HEK293 (cell line): ENCODE results near the gene NAA16.

ENCODE experiments used
- CTCF ChIA-PET: fragments of 350-600 bp; formaldehyde crosslinking; extraction: SDS; loops from one replicate; lab custom pipeline; 2021; ENCODE audit warnings: antibody characterized with exemption; lab: Yijun Ruan, JAX
- POLR2A ChIA-PET: fragments of 300-600 bp; formaldehyde crosslinking; extraction: SDS; loops from one replicate; lab custom pipeline; 2020; ENCODE audit warnings: antibody characterized with exemption, inconsistent platforms; lab: Yijun Ruan, JAX
- H3K27ac ChIP-seq: fragments of 200-500 bp; sonication (Bioruptor generic); 2 replicates; pipeline ENCODE4 v1.5.1; 2014; ENCODE audit warnings: low read depth, low read length, control low read depth, inconsistent platforms; ENCODE audit errors: extremely low read depth
- H3K36me3 ChIP-seq, 2 experiments: fragments of 200-500 bp in 1 of 2; sonication (Bioruptor generic) in 1 of 2; 1 replicate in 1 of 2; 2 replicates in 1 of 2; pipeline ENCODE4 v1.5.1; 2014 to 2017; ENCODE audit warnings: inconsistent platforms in 2 of 2, low read length in 2 of 2; ENCODE audit not compliant: control insufficient read depth in 2 of 2, insufficient read depth in 1 of 2
- H3K4me1 ChIP-seq: fragments of 200-500 bp; sonication (Bioruptor generic); 2 replicates; pipeline ENCODE4 v1.5.1; 2014; ENCODE audit warnings: mild to moderate bottlenecking, low read length, inconsistent platforms; ENCODE audit not compliant: control insufficient read depth, insufficient read depth
- H3K4me3 ChIP-seq: 2 replicates; pipeline ENCODE4 v1.5.1; 2011; ENCODE audit warnings: low read depth, mild to moderate bottlenecking, control low read depth, low read length, moderate library complexity
- H3K9me3 ChIP-seq: fragments of 200-500 bp; sonication (Bioruptor generic); 2 replicates; pipeline ENCODE4 v1.5.1; 2014; ENCODE audit warnings: low read depth, low read length, inconsistent platforms; ENCODE audit not compliant: control insufficient read depth, insufficient read depth
- GLI4 ChIP-seq: fragments of 450-650 bp; formaldehyde crosslinking; IDR thresholded peaks from 2 replicates; pipeline ENCODE4 v1.5.1; 2016; ENCODE audit warnings: missing biosample characterization, missing genetic modification characterization
- HIC1 ChIP-seq: fragments of 450-650 bp; formaldehyde crosslinking; IDR thresholded peaks from 2 replicates; pipeline ENCODE4 v1.5.1; 2016; ENCODE audit warnings: missing biosample characterization, missing genetic modification characterization
- HOXA7 ChIP-seq: sonication (generic); formaldehyde crosslinking; IDR thresholded peaks from 2 replicates; pipeline ENCODE4 v1.8.1; 2022; ENCODE audit warnings: missing genetic modification reagents, borderline replicate concordance
- KLF16 ChIP-seq: fragments of 450-650 bp; formaldehyde crosslinking; IDR thresholded peaks from 2 replicates; pipeline ENCODE4 v1.5.1; 2017; ENCODE audit warnings: missing biosample characterization, missing genetic modification characterization
- TRIM28 ChIP-seq: IDR thresholded peaks from 2 replicates; pipeline ENCODE4 v1.6.1; 2011; ENCODE audit warnings: low read length, control low read depth, borderline replicate concordance
- WT1 ChIP-seq: fragments of 450-650 bp; formaldehyde crosslinking; IDR thresholded peaks from 2 replicates; pipeline ENCODE4 v1.5.1; 2016; ENCODE audit warnings: missing biosample characterization, missing genetic modification characterization
- YY2 ChIP-seq: fragments of 450-650 bp; formaldehyde crosslinking; IDR thresholded peaks from 2 replicates; pipeline ENCODE4 v1.5.1; 2016; ENCODE audit warnings: missing biosample characterization, missing genetic modification characterization
- ZBTB6 ChIP-seq: fragments of 450-650 bp; formaldehyde crosslinking; IDR thresholded peaks from 2 replicates; pipeline ENCODE4 v1.5.1; 2017; ENCODE audit warnings: missing biosample characterization, missing genetic modification characterization
- ZFP37 ChIP-seq: fragments of 450-650 bp; formaldehyde crosslinking; IDR thresholded peaks from 2 replicates; pipeline ENCODE4 v1.5.1; 2016; ENCODE audit warnings: missing biosample characterization, missing genetic modification characterization
- ZIC2 ChIP-seq: fragments of 450-650 bp; formaldehyde crosslinking; IDR thresholded peaks from 2 replicates; pipeline ENCODE4 v1.5.1; 2016; ENCODE audit warnings: missing biosample characterization, missing genetic modification characterization
- ZNF132 ChIP-seq: fragments of 450-650 bp; formaldehyde crosslinking; IDR thresholded peaks from 2 replicates; pipeline ENCODE4 v1.5.1; 2017; ENCODE audit warnings: missing biosample characterization, missing genetic modification characterization, borderline replicate concordance
- ZNF2 ChIP-seq: fragments of 450-650 bp; formaldehyde crosslinking; IDR thresholded peaks from 2 replicates; pipeline ENCODE4 v1.5.1; 2016; ENCODE audit warnings: missing biosample characterization, missing genetic modification characterization
- ZNF223 ChIP-seq: fragments of 450-650 bp; formaldehyde crosslinking; IDR thresholded peaks from 2 replicates; pipeline ENCODE4 v1.5.1; 2016; ENCODE audit warnings: missing biosample characterization, missing genetic modification characterization
- ZNF341 ChIP-seq: fragments of 450-650 bp; formaldehyde crosslinking; IDR thresholded peaks from 2 replicates; pipeline ENCODE4; 2016; ENCODE audit warnings: low read depth, missing biosample characterization, missing genetic modification characterization
- ZNF37A ChIP-seq: fragments of 450-650 bp; IDR thresholded peaks from 2 replicates; pipeline ENCODE4 v1.5.1; 2018; ENCODE audit warnings: missing biosample characterization, missing genetic modification characterization
- ZNF513 ChIP-seq: fragments of 450-650 bp; IDR thresholded peaks from 2 replicates; pipeline ENCODE4 v1.5.1; 2018; ENCODE audit warnings: missing biosample characterization, missing genetic modification characterization
- ZNF544 ChIP-seq: fragments of 450-650 bp; formaldehyde crosslinking; IDR thresholded peaks from 2 replicates; pipeline ENCODE4 v1.5.0; 2017; ENCODE audit warnings: missing biosample characterization, missing genetic modification characterization
- ZNF548 ChIP-seq: fragments of 450-650 bp; formaldehyde crosslinking; IDR thresholded peaks from 2 replicates; pipeline ENCODE4 v1.5.1; 2016; ENCODE audit warnings: missing biosample characterization, missing genetic modification characterization
- ZNF692 ChIP-seq: fragments of 450-650 bp; formaldehyde crosslinking; IDR thresholded peaks from 2 replicates; pipeline ENCODE4 v1.5.1; 2016; ENCODE audit warnings: missing biosample characterization, missing genetic modification characterization
- ZNF785 ChIP-seq: fragments of 450-650 bp; formaldehyde crosslinking; IDR thresholded peaks from 2 replicates; pipeline ENCODE4 v1.5.1; 2016; ENCODE audit warnings: missing biosample characterization, missing genetic modification characterization
- TF ChIP-seq, protein P1 (sequence below): fragments of 450-650 bp; formaldehyde crosslinking; IDR thresholded peaks from 2 replicates; pipeline ENCODE4 v1.5.1; 2017; ENCODE audit warnings: missing biosample characterization, missing genetic modification characterization
- TF ChIP-seq, protein P2 (sequence below): fragments of 450-650 bp; formaldehyde crosslinking; IDR thresholded peaks from 2 replicates; pipeline ENCODE4 v1.5.1; 2016; ENCODE audit warnings: missing biosample characterization, missing genetic modification characterization

NAA16 gene

GRCh38 chr13:41307884-41308640, 3.0 kb upstream of the NAA16 start:
- no peaks in the 10 kb centered on the region for H3K4me1 ChIP-seq
- ChIA-PET CTCF (no interaction called here), POLR2A (no interaction called here)
- H3K36me3 ChIP-seq = no peaks in the 10 kb centered on the region
- no peak overlapping the region for H3K4me3 ChIP-seq
- TF ChIP-seq ZNF223 (tag by site-specific recombination) (no peak), ZNF785 (no peak), TRIM28 (no peak), ZIC2 (tag by site-specific recombination) (no peak), ZNF37A (tag by site-specific recombination) (no peak), ZNF544 (no peak), HOXA7 (CRISPR knock-in tag) (no peak), ZNF548 (tag by site-specific recombination) (no peak), ZNF513 (tag by site-specific recombination) (no peak), ZNF132 (tag by site-specific recombination) (no peak), ZBTB6 (tag by site-specific recombination) (no peak), KLF16 (tag by site-specific recombination) (no peak), WT1 (tag by site-specific recombination) (no peak)
- TF ChIP-seq, all 188 proteins: peak for 0
- Histone ChIP-seq H3K27ac (no peak overlapping the region), H3K9me3 (no peaks in the 10 kb centered on the region)

GRCh38 chr13:41311406-41312175, 524 bp downstream of the NAA16 start:
- CTCF ChIA-PET = interaction anchor here (0.7 kb wide), 1 partner anchor 48 kb away, joined by 4 read pairs; no protein-coding TSS in a partner anchor
- Histone ChIP-seq H3K9me3 (no peaks in the 10 kb centered on the region), H3K4me1 (peaks cover 12% of the 10 kb centered on the region), H3K27ac (peak overlapping the region; percentile 89), H3K36me3 (no peaks in the 10 kb centered on the region), H3K4me3 (peak overlapping the region; percentile 97)
- POLR2A ChIA-PET = no interaction called here
- TF ChIP-seq ZNF2 (tag by site-specific recombination) = peak; percentile 54; the same call in 1 of the 2 replicates
- TF ChIP-seq ZNF692 = 0 out of 2 replicates have a peak, but pooled peaks have one; percentile 10
- TF ChIP-seq ZNF341 (tag by site-specific recombination) = peak; percentile 98
- TF ChIP-seq YY2 (tag by site-specific recombination) = no peak
- TF ChIP-seq, protein P1, sequence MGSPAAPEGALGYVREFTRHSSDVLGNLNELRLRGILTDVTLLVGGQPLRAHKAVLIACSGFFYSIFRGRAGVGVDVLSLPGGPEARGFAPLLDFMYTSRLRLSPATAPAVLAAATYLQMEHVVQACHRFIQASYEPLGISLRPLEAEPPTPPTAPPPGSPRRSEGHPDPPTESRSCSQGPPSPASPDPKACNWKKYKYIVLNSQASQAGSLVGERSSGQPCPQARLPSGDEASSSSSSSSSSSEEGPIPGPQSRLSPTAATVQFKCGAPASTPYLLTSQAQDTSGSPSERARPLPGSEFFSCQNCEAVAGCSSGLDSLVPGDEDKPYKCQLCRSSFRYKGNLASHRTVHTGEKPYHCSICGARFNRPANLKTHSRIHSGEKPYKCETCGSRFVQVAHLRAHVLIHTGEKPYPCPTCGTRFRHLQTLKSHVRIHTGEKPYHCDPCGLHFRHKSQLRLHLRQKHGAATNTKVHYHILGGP (tag by site-specific recombination) = no peak
- TF ChIP-seq ZFP37 (tag by site-specific recombination) = peak; percentile 94; the same call in 1 of the 2 replicates
- peak; percentile 25 for TF ChIP-seq HIC1
- TF ChIP-seq GLI4 (tag by site-specific recombination) = 0 out of 2 replicates have a peak, but pooled peaks have one; percentile 30
- TF ChIP-seq, protein P2, sequence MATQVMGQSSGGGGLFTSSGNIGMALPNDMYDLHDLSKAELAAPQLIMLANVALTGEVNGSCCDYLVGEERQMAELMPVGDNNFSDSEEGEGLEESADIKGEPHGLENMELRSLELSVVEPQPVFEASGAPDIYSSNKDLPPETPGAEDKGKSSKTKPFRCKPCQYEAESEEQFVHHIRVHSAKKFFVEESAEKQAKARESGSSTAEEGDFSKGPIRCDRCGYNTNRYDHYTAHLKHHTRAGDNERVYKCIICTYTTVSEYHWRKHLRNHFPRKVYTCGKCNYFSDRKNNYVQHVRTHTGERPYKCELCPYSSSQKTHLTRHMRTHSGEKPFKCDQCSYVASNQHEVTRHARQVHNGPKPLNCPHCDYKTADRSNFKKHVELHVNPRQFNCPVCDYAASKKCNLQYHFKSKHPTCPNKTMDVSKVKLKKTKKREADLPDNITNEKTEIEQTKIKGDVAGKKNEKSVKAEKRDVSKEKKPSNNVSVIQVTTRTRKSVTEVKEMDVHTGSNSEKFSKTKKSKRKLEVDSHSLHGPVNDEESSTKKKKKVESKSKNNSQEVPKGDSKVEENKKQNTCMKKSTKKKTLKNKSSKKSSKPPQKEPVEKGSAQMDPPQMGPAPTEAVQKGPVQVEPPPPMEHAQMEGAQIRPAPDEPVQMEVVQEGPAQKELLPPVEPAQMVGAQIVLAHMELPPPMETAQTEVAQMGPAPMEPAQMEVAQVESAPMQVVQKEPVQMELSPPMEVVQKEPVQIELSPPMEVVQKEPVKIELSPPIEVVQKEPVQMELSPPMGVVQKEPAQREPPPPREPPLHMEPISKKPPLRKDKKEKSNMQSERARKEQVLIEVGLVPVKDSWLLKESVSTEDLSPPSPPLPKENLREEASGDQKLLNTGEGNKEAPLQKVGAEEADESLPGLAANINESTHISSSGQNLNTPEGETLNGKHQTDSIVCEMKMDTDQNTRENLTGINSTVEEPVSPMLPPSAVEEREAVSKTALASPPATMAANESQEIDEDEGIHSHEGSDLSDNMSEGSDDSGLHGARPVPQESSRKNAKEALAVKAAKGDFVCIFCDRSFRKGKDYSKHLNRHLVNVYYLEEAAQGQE (tag by site-specific recombination) = peak; percentile 58
